Activated CD4-positive, alpha-beta T cell treated with anti-CD3 and anti-CD28 coated beads for 48 hours (primary cell): ENCODE measurements around the gene NR1D2.
"Not testable (repeated sequence)": the region's sequence is repeated elsewhere in the genome, so short reads cannot be mapped to it uniquely, and the experiment has no call there.

ENCODE experiments used
- DNase-seq: peaks from one replicate; pipeline ENCODE4 v3.0.0-alpha.2; 2020

NR1D2 gene

GRCh38 chr3:23944861-23945662 lies at the start of gene NR1D2:
TSS of gene NR1D2 (plus strand) at chr3:23945286. CDS start at chr3:23945579, 293 bp downstream.
- peak; percentile 79 for DNase-seq

GRCh38 chr3:23900744-23901143 lies 44.3 kb upstream of the NR1D2 start:
- DNase-seq, result no peak

DNA sequence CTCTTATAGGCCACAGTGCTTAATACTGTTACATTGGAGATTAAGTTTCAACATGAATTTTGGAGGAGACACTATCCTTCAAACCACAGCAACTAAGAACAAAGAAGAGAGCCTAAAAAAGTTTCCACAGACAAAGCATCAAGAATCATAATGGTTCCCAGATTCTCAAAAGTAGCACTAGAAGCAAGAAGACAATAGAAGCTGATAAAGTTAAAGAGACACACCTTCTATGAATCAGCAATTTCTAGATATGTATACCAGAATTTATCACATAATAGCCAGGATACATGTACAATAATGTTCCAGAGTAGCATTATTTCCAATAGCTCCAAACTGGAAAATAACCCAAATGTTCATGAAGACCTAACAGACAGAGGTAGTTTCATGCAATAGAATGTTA lies 40.5 kb upstream of the NR1D2 start:
- no peak for DNase-seq

DNA sequence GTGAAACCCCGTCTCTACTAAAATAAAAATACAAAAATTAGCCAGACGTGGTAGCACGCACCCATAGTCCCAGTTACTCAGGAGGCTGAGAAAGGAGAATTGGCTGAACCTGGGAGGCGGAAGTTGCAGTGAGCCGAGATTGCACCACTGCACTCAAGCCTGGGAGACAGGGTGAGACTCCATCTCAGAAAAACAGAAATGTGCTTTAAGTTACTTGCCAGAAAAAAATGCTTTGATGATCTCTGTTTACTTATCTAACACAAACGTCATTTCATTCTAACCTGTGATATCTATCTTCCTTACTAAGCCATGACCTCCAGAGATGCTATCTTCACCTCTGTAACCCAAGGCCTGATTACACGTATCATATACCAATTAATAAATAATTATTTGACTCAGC lies 35.7 kb upstream of the NR1D2 start:
- no peak for DNase-seq

GRCh38 chr3:23911397-23911796 lies 33.7 kb upstream of the NR1D2 start:
- no peak for DNase-seq

- not testable (repeated sequence) for DNase-seq
These were observed 32.8 kb upstream of the NR1D2 start for GRCh38 chr3:23912335-23912734.

- DNase-seq, result no peak
These were observed 31.9 kb upstream of the NR1D2 start for GRCh38 chr3:23913182-23913581.

DNA sequence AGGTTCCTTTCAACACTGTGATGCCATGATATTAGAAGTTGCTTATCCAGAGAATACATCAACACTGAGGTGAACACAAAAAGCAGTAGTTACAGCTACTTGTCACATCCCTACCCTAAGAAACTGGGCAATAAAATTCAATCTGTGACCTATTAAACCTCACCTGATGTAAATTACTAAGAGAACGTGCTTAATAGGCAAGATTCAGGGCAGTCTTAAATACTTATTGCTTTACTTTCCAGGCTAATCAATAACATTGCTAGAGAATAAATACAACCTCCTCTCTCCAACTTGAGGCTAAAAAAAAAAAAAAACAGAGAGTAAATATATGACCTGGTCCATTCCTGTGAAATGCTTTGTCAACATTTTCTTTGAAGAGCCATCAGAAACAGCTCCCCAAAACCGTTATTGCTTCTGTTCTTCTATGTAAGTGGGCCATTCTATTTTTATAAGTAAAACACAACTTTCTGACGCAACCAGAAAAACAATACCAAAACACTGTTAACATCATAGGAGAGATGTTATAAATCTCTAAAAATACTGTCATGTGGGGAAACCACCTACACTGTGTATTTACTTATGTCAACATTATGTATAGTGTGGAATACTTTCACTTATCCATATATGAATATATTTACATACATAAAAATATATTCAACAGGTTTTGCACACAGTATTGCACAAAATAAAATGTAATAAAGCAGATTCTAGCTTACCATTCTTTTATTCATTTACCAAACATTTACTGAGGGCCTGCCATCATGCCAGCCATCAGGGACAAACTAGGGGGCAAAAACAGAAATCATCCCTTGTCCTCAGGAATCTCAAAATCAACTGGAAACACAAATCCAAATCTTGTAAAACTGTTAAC lies 31.0 kb upstream of the NR1D2 start:
- no peak for DNase-seq

GRCh38 chr3:23915537-23916108 lies 29.5 kb upstream of the NR1D2 start:
- DNase-seq, result no peak

GRCh38 chr3:23916152-23916885 lies 28.8 kb upstream of the NR1D2 start:
- DNase-seq, result no peak

GRCh38 chr3:23916886-23917678 lies 28.0 kb upstream of the NR1D2 start, which contains the start of the genes NKIRAS1 and RPL15:
TSS of gene NKIRAS1 (minus strand) at chr3:23916990. CDS start at chr3:23910904, 6,086 bp downstream.
TSS of gene RPL15 (plus strand) at chr3:23917132. CDS start at chr3:23917860, 728 bp downstream.
- peak; percentile 98 for DNase-seq

DNA sequence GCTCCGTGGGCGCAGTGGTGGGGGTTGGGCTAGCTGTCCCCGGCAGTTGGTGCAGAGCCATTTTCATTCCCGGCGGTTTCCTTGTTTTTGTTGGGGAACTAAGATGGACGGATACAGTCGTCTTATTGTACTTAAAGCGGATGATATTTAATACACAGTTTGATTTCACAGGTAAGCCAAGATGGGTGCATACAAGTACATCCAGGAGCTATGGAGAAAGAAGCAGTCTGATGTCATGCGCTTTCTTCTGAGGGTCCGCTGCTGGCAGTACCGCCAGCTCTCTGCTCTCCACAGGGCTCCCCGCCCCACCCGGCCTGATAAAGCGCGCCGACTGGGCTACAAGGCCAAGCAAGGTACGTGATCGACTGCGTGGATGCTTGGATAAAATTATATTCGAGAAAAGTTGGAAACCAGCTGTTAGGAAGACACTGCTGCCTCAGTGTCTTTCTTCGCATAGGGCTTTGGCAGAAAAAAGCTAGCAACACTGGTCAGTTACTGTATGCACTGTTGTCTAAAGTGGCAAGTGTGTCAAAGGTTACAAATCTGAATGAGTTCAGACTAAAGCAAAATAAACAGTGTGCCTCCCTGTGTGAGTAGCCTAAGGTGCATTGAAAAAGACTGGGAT lies 27.3 kb upstream of the NR1D2 start:
- DNase-seq, result not testable (repeated sequence)

DNA sequence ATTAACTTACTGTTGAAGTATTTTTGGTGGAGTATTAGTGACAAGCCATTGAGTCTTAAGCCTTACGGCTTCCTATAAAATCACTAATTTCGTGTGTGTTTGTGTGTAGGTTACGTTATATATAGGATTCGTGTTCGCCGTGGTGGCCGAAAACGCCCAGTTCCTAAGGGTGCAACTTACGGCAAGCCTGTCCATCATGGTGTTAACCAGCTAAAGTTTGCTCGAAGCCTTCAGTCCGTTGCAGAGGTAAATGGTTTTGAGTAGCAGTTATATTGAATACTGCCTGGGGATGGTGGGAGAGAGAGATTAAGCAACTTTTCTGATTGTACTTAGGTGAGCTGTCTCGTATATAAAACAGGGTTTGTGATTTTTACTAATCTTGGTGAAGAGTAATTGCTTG lies 26.8 kb upstream of the NR1D2 start:
- not testable (repeated sequence) for DNase-seq

DNA sequence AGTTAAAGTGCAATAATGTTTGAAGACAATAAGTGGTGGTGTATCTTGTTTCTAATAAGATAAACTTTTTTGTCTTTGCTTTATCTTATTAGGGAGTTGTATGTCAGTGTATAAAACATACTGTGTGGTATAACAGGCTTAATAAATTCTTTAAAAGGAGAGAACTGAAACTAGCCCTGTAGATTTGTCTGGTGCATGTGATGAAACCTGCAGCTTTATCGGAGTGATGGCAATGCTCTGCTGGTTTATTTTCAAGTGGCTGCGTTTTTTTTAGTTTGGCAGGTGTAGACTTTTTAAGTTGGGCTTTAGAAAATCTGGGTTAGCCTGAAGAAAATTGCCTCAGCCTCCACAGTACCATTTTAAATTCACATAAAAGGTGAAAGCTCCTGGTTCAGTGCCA lies 25.5 kb upstream of the NR1D2 start:
- no peak for DNase-seq

GRCh38 chr3:23920151-23920655 lies 24.9 kb upstream of the NR1D2 start:
- no peak for DNase-seq

- no peak for DNase-seq
These were observed 24.0 kb upstream of the NR1D2 start for GRCh38 chr3:23921052-23921511.

DNA sequence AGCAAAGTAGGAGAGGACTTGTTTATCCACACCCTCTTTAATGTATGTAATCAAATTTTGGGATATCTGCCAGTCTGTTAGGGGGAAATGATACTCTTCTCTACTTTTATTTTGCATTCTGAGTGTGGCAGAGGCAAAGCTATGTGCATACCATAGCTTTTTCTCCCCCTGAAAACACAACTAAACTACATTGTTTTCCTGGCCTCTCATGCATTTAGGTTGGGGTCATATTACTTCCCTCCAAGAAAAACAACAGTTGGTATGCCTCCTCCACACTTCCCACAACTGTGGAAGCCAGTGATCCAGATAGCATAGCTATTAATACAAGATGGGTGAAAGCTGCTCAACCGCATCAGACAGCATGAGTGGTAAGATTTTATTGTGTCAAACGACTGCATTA lies 21.3 kb upstream of the NR1D2 start:
- DNase-seq, result no peak

DNA sequence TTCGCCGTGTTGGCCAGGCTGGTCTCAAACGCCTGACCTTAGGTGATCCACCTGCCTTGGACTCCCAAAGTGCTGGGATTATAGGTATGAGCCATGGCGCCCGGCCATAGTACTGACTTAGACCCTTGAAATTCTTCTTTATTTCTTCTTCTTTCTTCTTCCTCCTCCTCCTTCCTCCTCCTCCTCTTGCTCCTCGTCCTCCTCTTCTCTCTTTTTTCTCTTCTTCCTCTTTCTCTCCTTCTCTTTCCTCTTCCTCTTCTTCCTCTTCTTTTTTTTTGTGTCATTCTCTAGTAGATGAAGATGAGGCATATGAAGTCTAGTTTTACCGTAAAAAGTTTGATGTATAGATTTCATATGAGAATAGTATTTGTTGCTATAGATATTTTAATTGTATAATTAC lies 18.8 kb upstream of the NR1D2 start:
- DNase-seq, result no peak

DNA sequence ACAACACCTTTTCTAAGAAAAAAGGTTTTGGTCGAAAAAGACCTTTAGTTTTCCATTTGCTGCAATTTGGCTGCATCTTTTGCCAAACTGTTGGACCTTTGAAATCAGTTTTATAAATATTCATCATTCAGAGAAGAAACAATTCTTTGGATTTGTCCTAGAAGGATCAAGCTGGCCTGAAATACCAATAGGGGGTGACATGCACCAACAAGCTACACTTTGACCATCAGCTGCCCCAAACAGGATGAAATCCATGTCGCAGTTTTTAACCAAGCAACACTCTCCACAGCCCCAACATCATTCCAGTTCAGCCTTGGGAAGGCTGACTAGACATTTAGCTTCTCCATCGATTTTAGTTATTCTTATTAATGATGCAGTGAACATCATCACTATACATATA lies 18.4 kb upstream of the NR1D2 start:
- no peak for DNase-seq

GRCh38 chr3:23928524-23928923 lies 16.6 kb upstream of the NR1D2 start:
- no peak for DNase-seq

- no peak for DNase-seq
These were observed 13.5 kb upstream of the NR1D2 start for GRCh38 chr3:23931597-23931996.
